Small intestine (tissue), 7 donors: ENCODE measurements around the gene IL21R. TPM values are rescaled to one million over a fixed set of nuclear protein-coding genes. Genes with fewer than 3 reads are reported as not detected.
A peak's percentile ranks its signal among the peaks of the same experiment; 100 is the strongest.

Experiments used
- DNase-seq, 2 donors: peaks; one replicate each; pipeline versions ENCODE4 v3.0.0 to v3.0.0-alpha.2; 2013
- FAIRE-seq: peaks from 2 replicates; lab custom pipeline; 2012; peaks lifted over from hg19 to GRCh38; lab: Jason Lieb, UNC
- H3K27ac ChIP-seq, 3 donors: one replicate each; pipeline ENCODE4 v1.5.1; 2013; ENCODE audit warnings: low read length in 2 of 3, mild to moderate bottlenecking in 2 of 3, control low read depth in 1 of 3, inconsistent platforms in 1 of 3, low read depth in 1 of 3, moderate library complexity in 1 of 3
- H3K27me3 ChIP-seq, 3 donors: one replicate each; pipeline ENCODE4 v1.6.1; 2013; ENCODE audit warnings: low read length in 3 of 3, inconsistent platforms in 1 of 3; ENCODE audit not compliant: control insufficient read depth in 3 of 3, insufficient read depth in 3 of 3
- H3K36me3 ChIP-seq, 3 donors: one replicate each; pipeline ENCODE4 v1.6.1; 2013; ENCODE audit warnings: low read length in 3 of 3, inconsistent platforms in 1 of 3, low read depth in 1 of 3, mild to moderate bottlenecking in 1 of 3, moderate library complexity in 1 of 3; ENCODE audit not compliant: control insufficient read depth in 3 of 3, insufficient read depth in 2 of 3
- H3K4me1 ChIP-seq, 3 donors: one replicate each; pipeline ENCODE4 v1.6.1; 2013; ENCODE audit warnings: low read length in 2 of 3, inconsistent platforms in 1 of 3, low read depth in 1 of 3, mild to moderate bottlenecking in 1 of 3, moderate library complexity in 1 of 3; ENCODE audit not compliant: control insufficient read depth in 3 of 3, insufficient read depth in 2 of 3
- H3K4me3 ChIP-seq, 3 donors: one replicate each; pipeline ENCODE4 v1.5.1; 2013; ENCODE audit warnings: low read length in 3 of 3, control low read depth in 1 of 3, inconsistent platforms in 1 of 3, low read depth in 1 of 3, mild to moderate bottlenecking in 1 of 3, moderate library complexity in 1 of 3
- H3K9me3 ChIP-seq, 2 donors: one replicate each; pipeline ENCODE4 v1.6.1; 2013; ENCODE audit warnings: low read depth in 1 of 2, low read length in 1 of 2; ENCODE audit not compliant: control insufficient read depth in 2 of 2, insufficient read depth in 1 of 2
- WGBS, 3 donors: extraction: QIAGEN DNeasy Blood & Tissue Kit; methylation state at CpG; one replicate each; pipeline ENCODE4 v1.1.7; 2013; 5-methylcytosine and 5-hydroxymethylcytosine counted together
- polyA plus RNA-seq, 4 donors: library from polyadenylated mRNA; stranded (reverse) in 3 of 4; unstranded in 1 of 4; fragments of 200-250 nt in 3 of 4; fragments of 120-200 nt in 1 of 4; gene quantifications; one replicate each; pipeline versions ENCODE4 v1.2.1 to v1.2.3, GENCODE V29; 2013
- donor health status: healthy with polysubstance abuse.
- donor health status: control.
- donor health status: control.
- donor health status: Bipolar disorder and iron deficiency.
- donor health status: healthy.

IL21R gene
- polyA plus RNA-seq, 4 donors = under 0.01 to 0.85 (median 0.33) TPM

DNA sequence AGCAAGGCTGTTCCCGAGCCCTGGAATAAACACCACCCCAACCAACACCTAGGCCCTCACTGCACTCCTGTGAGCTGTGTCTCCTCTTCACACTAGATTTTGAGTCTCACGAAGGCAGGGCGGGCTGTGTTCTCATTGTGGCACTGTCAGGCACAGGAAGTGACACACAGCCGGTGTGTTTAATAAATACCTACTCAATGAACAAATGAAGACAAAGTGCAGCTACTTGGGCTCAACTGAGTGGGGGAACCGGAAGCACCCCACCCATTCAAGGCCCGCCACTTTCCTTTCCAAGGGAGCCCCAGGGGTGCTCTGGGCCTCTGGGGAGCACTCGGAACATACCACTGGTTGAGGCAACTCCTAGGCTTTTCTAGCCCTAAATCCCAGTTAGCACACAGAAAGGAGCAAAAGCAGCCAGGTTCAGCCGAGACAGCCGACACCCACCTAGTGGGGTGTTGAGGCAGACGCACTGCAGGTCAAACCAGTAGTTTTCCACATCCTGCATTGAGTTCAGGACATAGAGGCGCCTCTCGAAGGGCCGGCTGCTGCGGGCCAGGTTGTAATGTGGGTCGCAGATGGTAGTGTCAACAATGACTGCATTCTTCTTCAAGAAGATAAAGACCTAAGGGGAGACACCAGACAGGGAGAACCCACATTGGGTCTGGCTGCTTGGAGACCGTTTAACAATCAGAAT lies 90.1 kb downstream of the IL21R start:
- H3K9me3 ChIP-seq = no peaks in the 10 kb centered on the region
- FAIRE-seq (no peak), DNase-seq (no peak)
- WGBS, 3 donors = 86 to 95% (median 94%) methylated on average over 16 of the region's 16 CpGs
- H3K27ac ChIP-seq = peak overlapping the region in 1 of 3 donors; percentile 61
- no peaks in the 10 kb centered on the region for H3K4me1 ChIP-seq
- no peaks in the 10 kb centered on the region for H3K27me3 ChIP-seq
- no peak overlapping the region for H3K4me3 ChIP-seq
- peaks cover 28 to 72% (median 29%) of the 10 kb centered on the region in 3 donors for H3K36me3 ChIP-seq

DNA sequence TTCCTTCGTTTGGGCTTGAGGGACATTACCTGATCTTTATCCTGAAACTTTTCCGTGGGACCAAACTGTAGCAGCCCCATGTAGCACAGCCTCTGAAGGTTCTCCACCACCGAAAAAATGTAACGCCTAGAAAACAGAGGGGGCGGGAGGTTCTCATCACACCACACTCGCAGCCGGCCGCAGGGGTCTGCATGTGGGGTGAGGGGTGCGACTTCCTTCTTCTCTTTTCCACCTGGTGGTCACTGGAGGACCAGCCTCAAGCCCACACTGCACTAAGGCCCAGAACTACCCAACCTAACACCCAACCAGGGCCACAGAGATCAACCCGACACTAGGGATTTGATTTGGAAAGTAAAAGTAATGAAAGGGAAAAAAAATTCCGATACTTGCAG lies 90.6 kb downstream of the IL21R start:
- Histone ChIP-seq H3K4me1 (no peaks in the 10 kb centered on the region), H3K4me3 (no peak overlapping the region), H3K27ac (no peak overlapping the region), H3K36me3 (peaks cover 32 to 72% (median 32%) of the 10 kb centered on the region in 3 donors), H3K9me3 (no peaks in the 10 kb centered on the region), H3K27me3 (no peaks in the 10 kb centered on the region)
- DNase-seq (no peak), FAIRE-seq (no peak)
- 89 to 94% (median 94%) methylated on average over 11 of the region's 11 CpGs for WGBS, 3 donors

DNA sequence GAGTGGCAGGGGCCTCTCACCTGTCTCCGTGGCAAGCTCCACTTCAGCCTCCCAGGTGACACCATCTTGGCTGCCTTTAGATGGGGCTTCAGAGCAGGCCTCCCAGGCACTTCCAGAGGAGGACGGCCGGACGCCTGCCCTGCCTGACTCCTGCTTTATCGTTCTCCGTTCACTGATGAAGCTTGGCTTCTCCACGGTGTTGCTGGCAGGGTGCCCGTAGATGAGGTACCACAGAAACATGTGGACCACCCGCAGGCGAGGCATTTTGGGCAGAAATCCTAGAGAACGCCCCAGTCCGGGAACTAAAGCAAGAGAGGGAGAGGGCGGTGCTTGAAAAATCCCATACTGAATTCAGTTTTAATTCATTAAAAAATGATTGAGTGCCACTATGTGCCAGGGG lies 93.2 kb downstream of the IL21R start:
- DNase-seq = no peak
- no peak for FAIRE-seq
- peaks cover 29 to 71% (median 35%) of the 10 kb centered on the region in 3 donors for H3K36me3 ChIP-seq
- no peaks in the 10 kb centered on the region for H3K4me1 ChIP-seq
- no peak overlapping the region for H3K4me3 ChIP-seq
- no peaks in the 10 kb centered on the region for H3K27me3 ChIP-seq
- no peak overlapping the region for H3K27ac ChIP-seq
- 82 to 95% (median 95%) methylated on average over 11 to 13 of the region's 13 CpGs for WGBS, 3 donors
- H3K9me3 ChIP-seq = no peaks in the 10 kb centered on the region

DNA sequence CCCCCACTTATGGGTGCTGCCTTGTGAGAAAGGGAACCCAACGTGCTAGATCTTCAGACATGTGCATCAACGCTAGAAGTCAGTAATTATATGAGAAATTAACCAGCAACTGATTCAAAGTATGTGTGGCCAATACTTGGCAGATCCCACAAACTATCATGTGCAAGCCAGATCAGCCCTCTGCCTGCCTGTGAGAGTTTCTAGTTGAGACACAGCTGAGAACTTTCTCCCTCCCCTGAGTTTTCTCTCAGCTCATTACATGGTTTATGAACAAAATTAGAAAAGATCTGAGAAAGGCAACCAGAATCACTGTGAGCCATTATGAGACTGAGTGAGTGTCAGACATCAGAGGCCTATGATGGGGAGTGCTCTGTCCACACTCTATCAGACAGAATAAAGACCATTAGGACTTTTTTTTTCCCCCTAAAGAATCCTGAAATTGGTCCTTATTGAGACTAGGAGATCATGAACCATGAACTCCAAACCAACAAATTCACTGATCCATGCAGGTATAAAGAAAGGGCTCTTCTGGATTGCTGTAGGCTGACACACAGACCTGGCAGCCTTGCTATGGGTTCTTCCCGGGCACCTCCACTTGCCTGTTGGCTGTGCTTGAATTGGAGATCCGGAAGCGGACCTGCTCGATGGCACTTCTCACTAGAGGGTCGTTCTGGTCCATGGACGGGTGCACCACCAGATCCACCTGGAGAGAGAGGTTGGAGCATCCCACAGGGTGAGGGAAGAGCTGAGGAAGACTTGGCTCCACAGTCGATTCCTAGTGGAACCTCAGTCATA lies 96.3 kb downstream of the IL21R start:
- peaks cover 39 to 75% (median 56%) of the 10 kb centered on the region in 3 donors for H3K36me3 ChIP-seq
- no peaks in the 10 kb centered on the region for H3K4me1 ChIP-seq
- 89 to 91% (median 91%) methylated on average over 9 of the region's 9 CpGs for WGBS, 3 donors
- H3K4me3 ChIP-seq = no peak overlapping the region
- no peaks in the 10 kb centered on the region for H3K9me3 ChIP-seq
- DNase-seq (no peak), FAIRE-seq (no peak)
- H3K27ac ChIP-seq = no peak overlapping the region
- no peaks in the 10 kb centered on the region for H3K27me3 ChIP-seq

DNA sequence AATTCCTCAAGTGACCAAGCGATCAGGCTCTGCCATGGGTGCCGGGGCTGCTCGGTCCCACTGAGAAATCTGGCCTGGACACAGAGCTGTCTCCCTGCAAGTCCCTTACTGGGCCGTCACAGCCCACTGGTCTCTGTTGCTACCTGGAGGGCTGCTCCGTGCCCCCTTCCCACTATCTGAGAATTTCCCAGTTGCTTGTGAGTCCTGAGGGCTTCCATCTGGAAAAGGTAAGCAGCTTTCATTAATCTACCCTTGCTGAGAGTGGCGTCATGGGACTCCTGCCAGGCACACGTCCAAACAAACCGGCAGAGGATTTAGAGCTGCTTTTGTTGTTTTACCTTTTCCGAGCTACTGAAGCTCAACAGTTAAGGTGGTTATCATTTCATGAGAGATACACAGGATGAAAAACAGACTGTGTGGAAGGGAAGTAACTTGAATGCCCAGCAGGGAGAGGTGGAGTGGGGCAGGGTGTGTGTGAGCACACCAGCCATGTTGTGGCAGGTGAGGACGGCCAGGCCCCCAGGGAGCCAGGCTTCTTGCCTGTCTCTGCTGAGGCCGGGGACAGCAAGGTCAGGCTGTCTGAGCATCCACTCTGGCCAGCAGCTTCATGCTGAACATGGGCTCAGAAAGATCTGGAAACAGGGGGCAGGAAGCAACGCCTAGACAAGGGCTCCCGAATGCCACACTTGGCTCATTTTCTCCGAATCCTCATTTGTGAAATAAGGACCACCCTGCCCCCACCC lies 97.1 kb downstream of the IL21R start:
- no peak for DNase-seq
- no peak overlapping the region for H3K27ac ChIP-seq

DNA sequence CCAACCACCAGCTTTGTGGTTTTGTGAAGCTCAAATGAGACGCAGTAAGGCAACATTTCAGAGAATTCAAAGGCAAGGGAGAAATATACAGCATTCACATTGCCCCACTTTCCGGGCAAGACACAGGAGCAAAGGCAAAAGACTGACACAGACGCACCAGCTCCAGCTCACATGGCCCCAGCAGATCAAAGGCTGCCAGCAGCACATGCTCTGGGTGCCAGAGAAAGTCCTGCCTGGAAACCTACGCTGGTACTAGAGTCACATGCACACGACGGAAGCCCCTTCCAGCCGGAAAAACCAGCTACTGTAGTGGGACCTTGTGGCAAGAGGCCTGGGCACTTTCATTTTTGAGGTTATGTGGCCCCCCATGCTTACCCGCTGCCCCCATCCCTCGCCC lies 97.7 kb downstream of the IL21R start:
- DNase-seq (no peak), FAIRE-seq (no peak)
- no peaks in the 10 kb centered on the region for H3K4me1 ChIP-seq
- no peaks in the 10 kb centered on the region for H3K9me3 ChIP-seq
- no peaks in the 10 kb centered on the region for H3K27me3 ChIP-seq
- WGBS, 3 donors = 95 to 98% (median 97%) methylated on average over 9 of the region's 9 CpGs
- no peak overlapping the region for H3K4me3 ChIP-seq
- peaks cover 40 to 84% (median 64%) of the 10 kb centered on the region in 3 donors for H3K36me3 ChIP-seq
- no peak overlapping the region for H3K27ac ChIP-seq

More for the DNA sequence above, 97.1 kb downstream of the IL21R start:
- H3K4me3 ChIP-seq = no peak overlapping the region
- H3K36me3 ChIP-seq = peaks cover 40 to 81% (median 61%) of the 10 kb centered on the region in 3 donors
- H3K27me3 ChIP-seq = no peaks in the 10 kb centered on the region
- no peak for FAIRE-seq
- no peaks in the 10 kb centered on the region for H3K9me3 ChIP-seq
- H3K4me1 ChIP-seq = no peaks in the 10 kb centered on the region
- WGBS, 3 donors = 90 to 96% (median 95%) methylated on average over 14 of the region's 14 CpGs

DNA sequence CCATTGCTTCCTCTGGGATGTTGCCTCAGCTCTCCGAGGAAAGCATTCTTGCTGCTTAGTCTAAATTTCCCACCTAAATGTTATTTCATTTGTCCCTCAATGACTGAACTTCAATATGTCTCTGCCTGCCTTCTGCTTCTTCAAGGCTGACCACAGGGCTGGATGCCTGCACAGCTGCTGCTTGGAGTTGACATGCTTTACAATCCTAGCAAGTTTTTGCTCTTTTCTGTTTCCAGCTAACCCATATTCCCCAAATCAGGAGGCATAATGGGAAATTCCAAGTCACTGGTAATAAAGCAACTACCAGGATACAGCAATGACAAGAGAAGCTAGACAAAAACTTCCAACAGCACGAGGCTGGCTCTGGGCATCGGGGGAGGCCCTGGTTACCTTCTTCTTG lies 98.8 kb downstream of the IL21R start:
- Histone ChIP-seq H3K4me1 (no peaks in the 10 kb centered on the region), H3K4me3 (no peak overlapping the region), H3K27me3 (no peaks in the 10 kb centered on the region), H3K36me3 (peaks cover 35 to 81% (median 64%) of the 10 kb centered on the region in 3 donors), H3K9me3 (no peaks in the 10 kb centered on the region), H3K27ac (no peak overlapping the region)
- FAIRE-seq (no peak), DNase-seq (no peak)
- WGBS, 3 donors = 95 to 98% (median 97%) methylated on average over 3 of the region's 3 CpGs
